ENCODE measurements around the gene RNF223. TPM values are rescaled to one million over a fixed set of nuclear protein-coding genes. Genes with fewer than 3 reads are reported as not detected.

Gene RNF223
- total and polyA plus RNA-seq, 2 experiments from 2014 or later = 0.43 to 0.88 TPM

- H3K27ac ChIP-seq = no peak overlapping the region
- H3K79me2 ChIP-seq = no peaks in the 10 kb centered on the region
- no peak for TF ChIP-seq EZH2phosphoT487 (IDR thresholded peaks at IDR 0.05; ENCODE audit: low read depth, severe bottlenecking, unreplicated experiment)
- TF ChIP-seq, protein P1, sequence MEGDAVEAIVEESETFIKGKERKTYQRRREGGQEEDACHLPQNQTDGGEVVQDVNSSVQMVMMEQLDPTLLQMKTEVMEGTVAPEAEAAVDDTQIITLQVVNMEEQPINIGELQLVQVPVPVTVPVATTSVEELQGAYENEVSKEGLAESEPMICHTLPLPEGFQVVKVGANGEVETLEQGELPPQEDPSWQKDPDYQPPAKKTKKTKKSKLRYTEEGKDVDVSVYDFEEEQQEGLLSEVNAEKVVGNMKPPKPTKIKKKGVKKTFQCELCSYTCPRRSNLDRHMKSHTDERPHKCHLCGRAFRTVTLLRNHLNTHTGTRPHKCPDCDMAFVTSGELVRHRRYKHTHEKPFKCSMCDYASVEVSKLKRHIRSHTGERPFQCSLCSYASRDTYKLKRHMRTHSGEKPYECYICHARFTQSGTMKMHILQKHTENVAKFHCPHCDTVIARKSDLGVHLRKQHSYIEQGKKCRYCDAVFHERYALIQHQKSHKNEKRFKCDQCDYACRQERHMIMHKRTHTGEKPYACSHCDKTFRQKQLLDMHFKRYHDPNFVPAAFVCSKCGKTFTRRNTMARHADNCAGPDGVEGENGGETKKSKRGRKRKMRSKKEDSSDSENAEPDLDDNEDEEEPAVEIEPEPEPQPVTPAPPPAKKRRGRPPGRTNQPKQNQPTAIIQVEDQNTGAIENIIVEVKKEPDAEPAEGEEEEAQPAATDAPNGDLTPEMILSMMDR (IDR thresholded peaks at IDR 0.05; ENCODE audit: poor library complexity) = no peak
- no peak for TF ChIP-seq EZH2 (IDR thresholded peaks at IDR 0.05; ENCODE audit: borderline replicate concordance)
- H3K4me2 ChIP-seq = no peak overlapping the region
- peaks cover 8% of the 10 kb centered on the region for H3K4me1 ChIP-seq (ENCODE audit: insufficient read depth)
- H4K20me1 ChIP-seq (ENCODE audit: insufficient read depth, poor library complexity, severe bottlenecking) = no peaks in the 10 kb centered on the region
- no peaks in the 10 kb centered on the region for H3K9me3 ChIP-seq (ENCODE audit: low read depth)
- no peak overlapping the region for H2AFZ ChIP-seq
- H3K27me3 ChIP-seq = no peaks in the 10 kb centered on the region
- 97% methylated on average over 31 of the region's 38 CpGs for WGBS (ENCODE audit: low lambda C conversion rate, missing lambda C conversion rate)
- no peaks in the 10 kb centered on the region for H3K36me3 ChIP-seq (replicated peaks; ENCODE audit: insufficient read depth, low read depth)
- no peaks in the 10 kb centered on the region for H3K9me2 ChIP-seq (replicated peaks; ENCODE audit: insufficient read depth)
- no peak overlapping the region for H3K4me3 ChIP-seq
- DNase-seq (ENCODE audit: low spot score) = peak; percentile 4
Observed at GRCh38 chr1:1084372-1085170, 10.5 kb upstream of the RNF223 start.

DNA sequence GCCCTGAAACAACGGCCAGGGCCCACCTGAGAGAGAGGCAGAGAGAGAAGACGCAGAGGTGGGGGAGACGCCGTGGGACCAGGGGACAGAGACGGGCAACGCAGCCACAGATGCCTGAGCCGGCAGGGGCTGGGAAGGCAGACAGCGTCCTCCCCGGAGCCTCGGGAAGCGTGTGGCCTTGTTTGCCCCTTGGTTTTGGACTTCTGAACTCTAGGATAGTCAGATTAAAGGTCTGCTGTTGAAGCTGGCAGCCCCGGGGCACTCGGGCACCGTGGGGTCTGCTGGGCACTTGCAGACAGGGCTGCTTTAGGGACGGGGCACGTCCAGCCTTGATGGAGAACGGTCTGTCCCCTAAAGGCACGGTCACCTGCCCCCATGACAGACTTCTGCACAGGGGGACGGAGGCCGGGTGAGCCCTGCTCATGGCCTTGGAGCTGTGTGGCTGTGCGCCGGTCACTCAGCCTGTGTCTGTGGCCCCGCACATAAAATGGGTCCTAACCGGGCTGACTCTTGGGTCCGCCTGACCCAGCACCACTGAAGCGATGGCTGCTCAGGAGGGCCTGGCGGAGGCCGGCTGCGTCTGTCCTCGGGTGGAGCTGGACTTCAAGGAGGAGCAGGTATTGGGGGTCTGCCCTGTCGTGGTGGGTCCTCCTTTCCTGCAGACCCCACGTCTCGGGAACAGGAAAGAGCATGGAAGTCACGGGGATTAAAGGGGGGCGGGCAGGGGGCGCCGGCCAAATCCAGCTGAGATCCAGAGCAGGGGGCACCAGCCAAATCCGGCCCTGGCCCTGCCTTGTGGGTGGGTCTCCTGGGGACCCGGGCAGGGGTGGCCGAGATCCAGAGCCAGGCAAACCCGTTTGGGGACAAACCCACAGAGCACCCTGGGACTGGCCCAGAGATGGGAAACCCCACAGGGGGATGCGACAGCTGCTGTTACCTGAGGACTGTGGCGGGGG is 9.6 kb upstream of the RNF223 start:
- no peak for DNase-seq (ENCODE audit: low spot score)
- 95% methylated on average over 42 of the region's 43 CpGs for WGBS (ENCODE audit: low lambda C conversion rate, missing lambda C conversion rate)
- H3K36me3 ChIP-seq (replicated peaks; ENCODE audit: insufficient read depth, low read depth) = no peaks in the 10 kb centered on the region
- H3K79me2 ChIP-seq = no peaks in the 10 kb centered on the region
- H3K4me1 ChIP-seq (ENCODE audit: insufficient read depth) = peaks cover 13% of the 10 kb centered on the region
- H3K9me2 ChIP-seq (replicated peaks; ENCODE audit: insufficient read depth) = no peaks in the 10 kb centered on the region
- TF ChIP-seq EZH2phosphoT487 (IDR thresholded peaks at IDR 0.05; ENCODE audit: low read depth, severe bottlenecking, unreplicated experiment) (no peak), EZH2 (IDR thresholded peaks at IDR 0.05; ENCODE audit: borderline replicate concordance) (no peak)
- TF ChIP-seq, protein P1 (IDR thresholded peaks at IDR 0.05; ENCODE audit: poor library complexity) = no peak
- H2AFZ ChIP-seq = no peak overlapping the region
- no peak overlapping the region for H3K4me3 ChIP-seq
- H4K20me1 ChIP-seq (ENCODE audit: insufficient read depth, poor library complexity, severe bottlenecking) = no peaks in the 10 kb centered on the region
- H3K27me3 ChIP-seq = no peaks in the 10 kb centered on the region
- no peaks in the 10 kb centered on the region for H3K9me3 ChIP-seq (ENCODE audit: low read depth)
- H3K4me2 ChIP-seq = no peak overlapping the region
- H3K27ac ChIP-seq = no peak overlapping the region

GRCh38 chr1:1082776-1083415 is 8.8 kb upstream of the RNF223 start:
- Histone ChIP-seq H3K4me2 (no peak overlapping the region), H3K9me2 (replicated peaks; ENCODE audit: insufficient read depth) (no peaks in the 10 kb centered on the region), H3K4me3 (no peak overlapping the region), H3K27ac (no peak overlapping the region), H3K79me2 (no peaks in the 10 kb centered on the region), H4K20me1 (ENCODE audit: insufficient read depth, poor library complexity, severe bottlenecking) (no peaks in the 10 kb centered on the region), H2AFZ (no peak overlapping the region), H3K9me3 (ENCODE audit: low read depth) (no peaks in the 10 kb centered on the region), H3K27me3 (no peaks in the 10 kb centered on the region), H3K4me1 (ENCODE audit: insufficient read depth) (peaks cover 13% of the 10 kb centered on the region), H3K36me3 (replicated peaks; ENCODE audit: insufficient read depth, low read depth) (no peaks in the 10 kb centered on the region)
- DNase-seq (ENCODE audit: low spot score) = peak; percentile 8
- TF ChIP-seq, protein P1 (IDR thresholded peaks at IDR 0.05; ENCODE audit: poor library complexity) = no peak
- TF ChIP-seq EZH2 (IDR thresholded peaks at IDR 0.05; ENCODE audit: borderline replicate concordance) (no peak), EZH2phosphoT487 (IDR thresholded peaks at IDR 0.05; ENCODE audit: low read depth, severe bottlenecking, unreplicated experiment) (no peak)
- WGBS (ENCODE audit: low lambda C conversion rate, missing lambda C conversion rate) = 95% methylated on average over 40 of the region's 40 CpGs
